Fibroblast of skin of right biceps (primary cell): ENCODE measurements around the gene HELZ.
"Not testable (repeated sequence)": the region's sequence is repeated elsewhere in the genome, so short reads cannot be mapped to it uniquely, and the experiment has no call there.

Experiments used
- DNase-seq: peaks from one replicate; pipeline ENCODE4 v3.0.0-alpha.2; 2013

HELZ gene

DNA sequence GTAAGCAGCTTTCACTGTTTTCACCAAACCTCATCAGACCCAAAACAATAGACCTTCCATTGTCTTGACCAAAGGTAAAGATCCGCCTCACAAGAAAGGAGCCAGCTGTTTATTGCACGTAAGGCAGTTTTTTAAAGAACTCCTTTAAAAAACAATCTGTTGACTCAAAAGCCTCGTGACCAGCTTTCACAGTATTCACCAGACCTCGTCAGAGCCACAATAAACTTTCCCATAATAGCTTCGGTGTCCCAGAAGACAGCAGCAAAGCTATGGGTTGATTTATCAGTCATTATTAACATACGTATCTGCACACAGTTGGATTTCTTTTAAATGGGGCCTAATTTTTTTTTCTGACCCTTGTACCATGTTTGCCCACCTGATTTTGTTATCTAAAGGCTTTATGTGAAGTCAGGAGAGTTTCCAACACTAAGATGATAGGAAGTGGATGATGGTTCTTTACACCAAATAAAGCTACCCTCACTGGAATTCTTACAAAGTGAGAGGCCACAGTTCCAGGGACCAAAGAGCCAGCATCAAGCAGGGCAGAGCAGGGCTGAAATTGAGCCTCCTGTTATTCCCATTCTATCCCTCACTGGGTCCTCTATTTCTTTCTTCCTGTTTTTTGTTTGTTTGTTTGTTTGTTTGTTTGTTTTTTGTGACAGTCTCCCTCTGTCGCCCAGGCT is 17.6 kb upstream of the HELZ start:
- DNase-seq: no peak

- peak; percentile 86 for DNase-seq
These were observed 15.4 kb upstream of the HELZ start for GRCh38 chr17:67260170-67260987.

DNA sequence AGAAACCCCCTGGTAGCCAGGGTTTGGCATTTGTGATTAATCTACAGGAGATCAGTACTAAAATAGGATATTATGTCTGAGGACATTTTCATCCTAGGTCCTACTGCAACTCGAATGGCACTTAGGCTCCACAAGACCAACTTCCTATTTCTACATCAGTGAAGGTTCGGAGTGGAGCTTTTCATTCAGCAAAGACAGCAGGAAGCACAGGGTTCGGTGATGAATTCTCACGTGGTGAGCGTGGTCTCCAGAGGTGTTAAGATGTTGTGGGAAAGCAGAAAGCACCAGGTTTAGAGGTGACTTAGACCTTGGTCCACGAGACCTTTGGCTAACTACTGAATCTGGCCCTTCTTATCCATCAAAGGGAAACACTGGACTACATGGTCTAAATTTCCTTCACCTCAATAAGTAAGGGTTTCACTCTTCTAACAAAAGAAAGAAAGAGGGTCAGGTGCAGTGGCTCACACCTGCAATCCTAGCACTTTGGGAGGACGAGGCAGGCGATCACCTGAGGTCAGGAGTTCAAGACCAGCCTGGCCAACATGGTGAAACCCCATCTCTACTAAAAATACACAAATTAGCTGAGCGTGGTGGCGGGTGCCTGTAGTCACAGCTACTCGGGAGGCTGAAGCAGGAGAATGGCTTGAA is 13.9 kb upstream of the HELZ start:
- no peak for DNase-seq

GRCh38 chr17:67256075-67256732 is 11.2 kb upstream of the HELZ start:
- no peak for DNase-seq

GRCh38 chr17:67253384-67253783 is 8.4 kb upstream of the HELZ start:
- peak; percentile 83 for DNase-seq

GRCh38 chr17:67251586-67251985 is 6.6 kb upstream of the HELZ start:
- not testable (repeated sequence) for DNase-seq

DNA sequence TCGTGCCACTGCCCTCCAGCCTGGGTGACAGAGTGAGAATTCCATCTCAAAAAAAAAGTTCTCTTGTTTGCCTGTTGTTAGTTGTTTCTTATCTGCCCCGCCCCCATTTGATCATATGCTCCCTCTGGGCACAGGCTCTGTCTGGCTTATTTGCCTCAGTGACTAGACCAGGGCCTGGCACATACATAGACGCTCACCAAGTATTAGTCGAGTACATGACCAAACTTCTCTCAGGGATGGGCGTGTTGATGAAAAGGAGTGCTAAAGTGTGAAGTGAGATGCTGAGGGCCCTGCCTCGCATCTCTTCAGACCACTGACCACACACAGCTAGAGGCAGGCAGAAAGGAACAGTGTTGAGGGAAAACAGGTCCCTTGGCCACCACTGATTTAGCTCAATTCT is 3.3 kb upstream of the HELZ start:
- no peak for DNase-seq

DNA sequence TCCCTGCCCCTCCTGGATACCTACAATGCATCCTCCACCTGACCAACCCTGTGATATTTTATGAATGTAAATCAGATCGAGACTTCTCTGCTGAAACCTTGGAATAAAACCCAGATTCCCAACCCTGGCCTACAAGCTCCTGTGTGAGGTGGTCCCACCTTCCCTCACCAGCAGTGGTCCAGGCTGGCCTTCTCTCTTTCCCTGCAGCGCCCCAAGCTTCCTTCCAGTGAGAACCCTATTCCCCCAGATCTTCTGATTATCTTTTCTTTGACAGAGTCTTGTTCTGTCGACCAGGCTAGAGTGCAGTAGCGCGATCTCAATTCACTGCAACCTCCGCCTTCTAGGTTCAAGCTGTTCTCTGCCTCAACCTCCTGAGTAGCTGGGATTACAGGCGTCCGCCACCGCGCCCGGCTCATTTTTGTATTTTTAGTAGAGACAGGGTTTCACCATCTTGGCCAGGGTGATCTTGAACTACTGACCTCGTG is 2.5 kb upstream of the HELZ start:
- no peak for DNase-seq

DNA sequence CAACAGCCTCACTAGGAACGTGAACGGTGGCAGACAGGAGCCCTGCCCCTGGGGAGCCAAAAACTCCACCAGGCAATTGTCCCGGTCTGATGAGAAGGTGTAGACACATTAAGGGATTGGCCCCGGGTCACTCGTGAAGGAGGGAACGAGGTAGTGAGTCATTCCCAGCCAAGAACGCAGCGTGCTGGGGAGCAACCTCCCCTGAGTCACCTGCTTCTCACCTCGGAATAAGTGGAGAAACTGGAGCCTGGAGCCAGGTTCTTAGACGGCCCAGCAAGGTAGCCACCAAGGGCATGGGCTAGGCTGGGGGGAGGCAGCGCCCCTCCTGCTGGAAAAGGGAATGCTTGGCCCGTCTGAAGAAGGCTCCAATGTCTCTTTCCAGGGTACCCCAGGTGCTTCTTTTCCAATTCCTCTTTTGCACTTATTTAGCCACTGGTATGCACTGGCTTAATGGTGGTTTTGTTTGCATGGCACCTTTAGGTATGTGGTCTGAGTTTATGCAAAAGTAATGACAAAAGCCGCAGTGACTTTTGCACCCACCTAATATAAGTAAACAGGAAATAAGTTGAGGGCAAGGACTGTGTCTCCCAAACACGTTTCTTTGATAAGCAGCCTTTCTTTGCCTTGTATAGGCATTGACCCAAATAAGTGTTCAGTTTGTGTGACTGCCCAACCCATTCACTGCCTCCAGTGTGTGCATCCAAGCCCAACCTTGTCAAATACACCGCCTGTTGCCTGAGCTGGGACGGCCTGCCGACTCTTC is 1.8 kb upstream of the HELZ start:
- peak; percentile 64 for DNase-seq

- DNase-seq: no peak
These were observed 1.3 kb upstream of the HELZ start for GRCh38 chr17:67246403-67246652.

DNA sequence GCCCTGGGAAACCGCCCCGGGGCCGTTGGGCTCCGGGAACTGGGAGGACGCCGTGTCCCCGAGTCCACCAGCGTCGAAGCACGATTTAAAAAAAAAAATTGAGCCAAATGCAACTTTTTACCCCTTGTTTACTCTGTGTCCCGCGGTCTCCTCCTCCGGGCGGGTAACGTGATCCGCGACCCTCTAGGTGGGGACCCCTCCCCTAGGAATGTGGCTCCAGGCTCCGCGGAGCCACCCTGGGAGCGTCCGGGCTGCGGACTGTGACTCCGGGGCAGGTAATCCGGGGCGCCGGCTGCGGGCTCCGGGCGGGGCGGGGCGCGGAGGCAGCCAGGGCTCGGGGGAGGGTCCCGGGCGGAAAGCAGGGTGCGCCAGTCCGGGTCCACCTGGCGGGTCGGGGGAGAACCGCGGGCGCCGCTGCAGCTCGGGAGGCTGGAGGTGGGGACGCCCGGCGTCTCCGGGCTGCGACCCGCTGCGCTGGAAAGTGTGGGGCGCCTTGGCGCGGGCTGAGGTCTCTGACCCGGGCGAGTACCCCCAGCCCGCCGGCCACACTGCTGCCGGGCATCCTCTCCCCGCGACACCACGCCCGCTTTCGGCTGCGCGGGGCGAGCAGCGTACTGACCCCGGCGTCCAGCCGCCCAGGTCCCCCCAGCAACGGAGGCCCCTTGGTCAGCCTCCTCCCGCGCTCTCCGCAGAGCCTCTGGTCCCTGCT is 852 bp upstream of the HELZ start:
- DNase-seq: no peak

DNA sequence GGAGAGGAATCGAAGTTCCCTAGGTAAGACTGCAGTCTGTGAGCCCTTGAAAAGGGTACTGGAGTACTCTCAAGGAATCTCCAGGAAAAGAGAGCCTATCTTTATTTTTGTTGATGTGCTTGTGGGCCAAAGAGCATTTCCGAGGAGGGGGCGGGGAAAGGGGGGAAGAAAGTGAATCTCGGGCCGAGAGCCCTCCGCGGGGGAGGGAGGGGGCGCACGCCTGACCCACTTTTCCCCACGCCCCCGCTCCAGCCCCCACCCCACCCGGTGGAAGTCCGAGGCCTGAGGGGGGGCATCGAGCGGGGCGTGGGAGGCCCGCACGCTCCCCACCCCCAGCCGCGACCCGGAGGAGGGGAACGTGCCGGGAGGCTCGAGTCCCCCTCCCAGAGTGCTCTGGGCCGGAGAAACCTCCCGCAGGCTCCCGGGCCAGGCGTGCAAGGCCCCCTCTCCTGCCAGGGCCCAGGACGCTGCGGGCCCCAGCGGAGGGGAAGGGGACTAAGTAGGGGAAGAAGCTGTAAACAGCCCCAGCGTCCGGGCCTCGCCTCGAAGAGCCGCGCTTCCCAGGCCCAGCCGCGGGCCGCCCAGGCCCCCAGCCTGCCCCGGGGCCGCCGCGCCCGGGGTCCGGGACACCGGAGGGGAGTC is 444 bp downstream of the HELZ start:
- no peak for DNase-seq

- DNase-seq: no peak
These were observed 1.7 kb downstream of the HELZ start for GRCh38 chr17:67243284-67243683.

- DNase-seq: no peak
These were observed 3.2 kb downstream of the HELZ start for GRCh38 chr17:67241719-67242341.

GRCh38 chr17:67239597-67239996 is 5.4 kb downstream of the HELZ start:
- peak; percentile 79 for DNase-seq

GRCh38 chr17:67238991-67239390 is 6.0 kb downstream of the HELZ start:
- no peak for DNase-seq

GRCh38 chr17:67232441-67232840 is 12.6 kb downstream of the HELZ start:
- DNase-seq: no peak

- DNase-seq: no peak
These were observed 15.7 kb downstream of the HELZ start for GRCh38 chr17:67229109-67229955.

DNA sequence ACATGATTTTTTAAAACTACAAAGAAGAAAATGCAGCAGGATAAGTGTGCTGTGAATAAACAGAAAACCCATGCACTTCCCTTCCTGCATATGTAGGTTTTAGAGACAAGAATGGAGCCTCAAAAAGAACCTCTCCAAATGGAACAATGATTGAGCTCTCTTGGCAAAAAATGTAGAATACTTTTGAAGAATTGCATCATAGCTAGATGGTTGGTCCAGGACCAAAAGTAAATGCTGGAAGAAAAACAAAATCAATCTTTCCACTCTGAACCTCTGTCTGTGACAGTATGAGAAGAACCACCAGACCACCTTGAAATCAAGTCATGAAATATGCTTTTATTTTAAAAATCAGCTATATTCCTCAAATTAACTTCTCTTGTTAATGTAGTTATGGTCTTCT is 17.5 kb downstream of the HELZ start:
- peak; percentile 41 for DNase-seq

GRCh38 chr17:67225316-67225715 is 19.7 kb downstream of the HELZ start:
- peak; percentile 39 for DNase-seq
